ENCODE measurements around the gene KCNS1. TPM values are rescaled to one million over a fixed set of nuclear protein-coding genes. Genes with fewer than 3 reads are reported as not detected.

Gene KCNS1
- total RNA-seq, 1 experiment from 2014 or later = not detected

DNA sequence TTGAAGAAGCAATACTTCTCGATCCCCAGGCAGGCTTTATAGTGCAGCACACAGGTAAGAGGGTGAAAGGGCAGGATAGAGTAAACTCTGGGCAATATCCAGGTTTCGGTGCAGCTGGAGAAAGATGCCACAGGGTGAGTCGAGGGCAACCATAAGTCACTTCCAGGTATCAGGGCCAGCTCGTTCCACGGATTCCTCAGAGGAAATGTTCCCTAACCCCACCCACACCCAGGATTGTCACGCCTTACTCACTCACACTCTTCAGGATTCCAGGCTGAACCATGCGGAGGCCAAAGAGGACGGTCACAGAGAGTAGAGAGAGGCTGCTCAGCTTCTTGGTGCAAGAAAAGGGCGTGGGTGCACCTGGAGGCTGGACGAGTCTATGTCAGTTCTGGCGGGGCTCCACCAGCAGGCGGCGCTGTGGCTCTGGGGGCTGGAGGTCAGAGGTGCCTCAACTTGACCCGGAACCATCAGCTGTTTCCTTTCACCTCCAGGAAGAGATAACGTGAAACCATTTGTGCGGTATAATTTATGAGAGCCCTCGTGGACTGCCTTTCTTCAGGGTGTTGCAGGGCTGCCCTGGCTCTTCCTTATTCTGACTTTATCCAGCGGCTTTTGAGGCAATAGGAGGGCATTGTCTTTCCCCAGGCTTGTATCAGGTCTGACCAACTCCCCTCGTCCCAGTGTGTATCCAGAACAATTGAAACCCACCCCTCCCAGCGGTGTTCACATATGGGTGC is 37.8 kb upstream of the KCNS1 start:
- TF ChIP-seq, protein P1, sequence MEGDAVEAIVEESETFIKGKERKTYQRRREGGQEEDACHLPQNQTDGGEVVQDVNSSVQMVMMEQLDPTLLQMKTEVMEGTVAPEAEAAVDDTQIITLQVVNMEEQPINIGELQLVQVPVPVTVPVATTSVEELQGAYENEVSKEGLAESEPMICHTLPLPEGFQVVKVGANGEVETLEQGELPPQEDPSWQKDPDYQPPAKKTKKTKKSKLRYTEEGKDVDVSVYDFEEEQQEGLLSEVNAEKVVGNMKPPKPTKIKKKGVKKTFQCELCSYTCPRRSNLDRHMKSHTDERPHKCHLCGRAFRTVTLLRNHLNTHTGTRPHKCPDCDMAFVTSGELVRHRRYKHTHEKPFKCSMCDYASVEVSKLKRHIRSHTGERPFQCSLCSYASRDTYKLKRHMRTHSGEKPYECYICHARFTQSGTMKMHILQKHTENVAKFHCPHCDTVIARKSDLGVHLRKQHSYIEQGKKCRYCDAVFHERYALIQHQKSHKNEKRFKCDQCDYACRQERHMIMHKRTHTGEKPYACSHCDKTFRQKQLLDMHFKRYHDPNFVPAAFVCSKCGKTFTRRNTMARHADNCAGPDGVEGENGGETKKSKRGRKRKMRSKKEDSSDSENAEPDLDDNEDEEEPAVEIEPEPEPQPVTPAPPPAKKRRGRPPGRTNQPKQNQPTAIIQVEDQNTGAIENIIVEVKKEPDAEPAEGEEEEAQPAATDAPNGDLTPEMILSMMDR (IDR thresholded peaks at IDR 0.05; ENCODE audit: unreplicated experiment) = peak; percentile 85
- DNase-seq (ENCODE audit: unreplicated experiment) = peak; percentile 74
- H3K9me3 Mint-ChIP-seq (ENCODE audit: unreplicated experiment) = no peaks in the 10 kb centered on the region
- intact Hi-C loops (cut with micrococcal nuclease) = loop anchor here (1.0 kb wide), 1 partner anchor 153 kb away; no protein-coding TSS in a partner anchor
- POLR2A ChIA-PET = interaction anchor here (0.7 to 2.6 kb wide), 7 partner anchors 9 to 152 kb away, joined by 3 to 14 read pairs (median 3); partner anchors contain the start of gene PI3
- H3K27me3 Mint-ChIP-seq (ENCODE audit: insufficient read depth, unreplicated experiment) = no peaks in the 10 kb centered on the region
- H3K36me3 Mint-ChIP-seq (ENCODE audit: insufficient read depth, unreplicated experiment) = no peaks in the 10 kb centered on the region
- H3K4me1 Mint-ChIP-seq (ENCODE audit: insufficient read depth, unreplicated experiment) = no peaks in the 10 kb centered on the region
- CTCF ChIA-PET = interaction anchor here (0.6 to 4.9 kb wide), 53 partner anchors 10 to 632 kb away, joined by 3 to 144 read pairs (median 4); partner anchors contain the start of genes MATN4, PI3, PIGT and SLPI
- H3K4me3 Mint-ChIP-seq (ENCODE audit: unreplicated experiment) = no peak overlapping the region
- BruUV-seq (replicated peaks) = no TSS peak
- H3K27ac Mint-ChIP-seq (ENCODE audit: low read depth, unreplicated experiment) = no peak overlapping the region

DNA sequence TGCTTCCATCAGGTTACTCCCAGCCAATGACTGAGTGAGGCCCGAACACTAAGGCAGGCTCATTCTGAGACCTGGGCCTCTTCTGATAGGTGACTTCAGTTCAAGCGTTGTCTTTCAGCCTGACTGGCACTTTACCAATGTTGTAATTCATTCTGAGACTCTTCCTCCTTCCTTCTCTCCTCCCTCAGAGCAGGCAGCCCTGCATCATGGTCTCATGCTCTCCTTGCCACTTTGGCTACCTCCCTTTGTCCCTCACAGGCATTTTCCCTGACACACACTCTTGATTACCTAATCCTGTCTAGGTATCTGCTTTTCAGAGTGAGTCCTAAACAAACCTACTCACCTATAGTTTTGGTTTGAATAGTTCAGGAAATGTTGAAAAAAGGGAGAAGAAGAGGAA is 36.0 kb upstream of the KCNS1 start:
- intact Hi-C loops (cut with micrococcal nuclease) = no loop called here
- Mint-ChIP-seq H3K36me3 (ENCODE audit: insufficient read depth, unreplicated experiment) (no peaks in the 10 kb centered on the region), H3K27me3 (ENCODE audit: insufficient read depth, unreplicated experiment) (peaks cover 15% of the 10 kb centered on the region), H3K4me1 (ENCODE audit: insufficient read depth, unreplicated experiment) (no peaks in the 10 kb centered on the region), H3K4me3 (ENCODE audit: unreplicated experiment) (no peak overlapping the region), H3K9me3 (ENCODE audit: unreplicated experiment) (no peaks in the 10 kb centered on the region), H3K27ac (ENCODE audit: low read depth, unreplicated experiment) (no peak overlapping the region)
- no TSS peak for BruUV-seq (replicated peaks)
- ChIA-PET POLR2A (no interaction called here), CTCF (interaction anchor here (0.6 to 1.5 kb wide), 5 partner anchors 12 to 175 kb away, joined by 3 to 7 read pairs (median 3); no protein-coding TSS in a partner anchor)
- TF ChIP-seq, protein P1 (IDR thresholded peaks at IDR 0.05; ENCODE audit: unreplicated experiment) = no peak
- no peak for DNase-seq (ENCODE audit: unreplicated experiment)

DNA sequence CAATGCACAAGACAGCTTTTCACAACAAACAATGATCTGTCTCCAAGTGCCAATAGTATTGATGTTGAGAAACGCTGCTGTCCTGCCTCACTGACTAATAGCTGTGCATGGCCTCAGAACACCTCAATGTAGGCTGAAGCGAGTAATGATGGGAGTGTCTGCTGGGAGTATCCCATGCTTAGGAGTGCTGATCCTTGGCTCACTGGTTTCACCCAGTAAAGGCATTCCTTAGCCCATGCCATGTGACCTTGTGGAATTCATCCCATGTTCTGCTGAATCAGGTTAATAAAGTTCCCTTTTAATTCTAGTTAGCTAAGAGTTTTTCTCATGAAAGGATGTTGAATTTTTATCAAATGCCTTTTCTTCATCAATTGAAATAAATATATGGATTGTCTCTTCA is 27.2 kb upstream of the KCNS1 start:
- intact Hi-C loops (cut with micrococcal nuclease) = no loop called here
- Mint-ChIP-seq H3K27ac (ENCODE audit: low read depth, unreplicated experiment) (no peak overlapping the region), H3K36me3 (ENCODE audit: insufficient read depth, unreplicated experiment) (no peaks in the 10 kb centered on the region), H3K9me3 (ENCODE audit: unreplicated experiment) (no peaks in the 10 kb centered on the region), H3K4me1 (ENCODE audit: insufficient read depth, unreplicated experiment) (no peaks in the 10 kb centered on the region), H3K27me3 (ENCODE audit: insufficient read depth, unreplicated experiment) (peaks cover 20% of the 10 kb centered on the region), H3K4me3 (ENCODE audit: unreplicated experiment) (no peak overlapping the region)
- ChIA-PET CTCF (interaction anchor here (0.6 to 5.0 kb wide), 10 partner anchors 11 to 1684 kb away, joined by 3 to 36 read pairs (median 4); partner anchors contain the start of gene SLPI), POLR2A (interaction anchor here (0.6 to 2.1 kb wide), 14 partner anchors 10 to 166 kb away, joined by 3 to 10 read pairs (median 4); partner anchors contain the start of genes SLPI, STK4 and WFDC5)
- TF ChIP-seq, protein P1 (IDR thresholded peaks at IDR 0.05; ENCODE audit: unreplicated experiment) = no peak
- BruUV-seq (replicated peaks) = no TSS peak
- DNase-seq (ENCODE audit: unreplicated experiment) = peak; percentile 27

DNA sequence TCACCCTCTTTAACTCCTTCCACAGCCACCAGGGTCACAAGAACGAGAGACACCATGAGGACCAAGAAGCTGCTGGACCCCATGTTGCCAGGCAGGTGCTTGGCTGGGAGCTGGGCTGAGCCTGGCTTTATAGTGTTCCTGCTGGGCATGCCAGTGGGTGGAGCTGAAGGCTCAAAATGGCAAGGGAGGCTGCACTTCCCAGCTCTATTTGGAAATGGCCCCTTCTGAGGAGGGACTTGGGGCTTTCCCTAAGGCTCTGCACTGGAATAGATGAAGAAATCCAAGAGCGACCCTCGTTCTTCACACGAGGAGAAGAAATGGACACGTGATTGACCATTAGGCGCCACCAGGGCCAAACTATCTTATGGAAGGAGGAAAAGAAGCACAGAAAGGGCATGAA is 23.4 kb upstream of the KCNS1 start, which contains the start of gene WFDC12:
Gene WFDC12 (minus strand): TSS at position 101 of the 400 bp plus-strand sequence. CDS start 18 bp downstream, at position 83.
- Mint-ChIP-seq H3K36me3 (ENCODE audit: insufficient read depth, unreplicated experiment) (no peaks in the 10 kb centered on the region), H3K4me1 (ENCODE audit: insufficient read depth, unreplicated experiment) (no peaks in the 10 kb centered on the region), H3K9me3 (ENCODE audit: unreplicated experiment) (no peaks in the 10 kb centered on the region), H3K27me3 (ENCODE audit: insufficient read depth, unreplicated experiment) (peaks cover 16% of the 10 kb centered on the region), H3K27ac (ENCODE audit: low read depth, unreplicated experiment) (no peak within 1 kb of the TSS), H3K4me3 (ENCODE audit: unreplicated experiment) (no peak within 1 kb of the TSS)
- CTCF ChIA-PET = interaction anchor here (0.6 to 5.3 kb wide), 7 partner anchors 11 to 187 kb away, joined by 3 to 19 read pairs (median 3); no protein-coding TSS in a partner anchor
- DNase-seq (ENCODE audit: unreplicated experiment) = no peak
- intact Hi-C loops (cut with micrococcal nuclease) = loop anchor here (5.0 kb wide), 1 partner anchor 168 kb away; no protein-coding TSS in a partner anchor
- POLR2A ChIA-PET = interaction anchor here (0.8 kb wide), 1 partner anchor 14 kb away, joined by 3 read pairs; no protein-coding TSS in a partner anchor
- TF ChIP-seq, protein P1 (IDR thresholded peaks at IDR 0.05; ENCODE audit: unreplicated experiment) = no peak
- no TSS peak for BruUV-seq (replicated peaks)
